Measurements from ENCODE around the gene FOXJ2.
"Not testable (repeated sequence)": the region's sequence is repeated elsewhere in the genome, so short reads cannot be mapped to it uniquely, and the experiment has no call there.

- not testable (repeated sequence) for TF ChIP-seq POLR2A (IDR thresholded peaks at IDR 0.05; ENCODE audit: low read depth, low read length); CEBPB (IDR thresholded peaks at IDR 0.05; ENCODE audit: low read depth, low read length); MXI1 (IDR thresholded peaks at IDR 0.05; ENCODE audit: borderline replicate concordance, low read depth, low read length); RAD21 (IDR thresholded peaks at IDR 0.05; ENCODE audit: low read length); CTCF (conservative IDR thresholded peaks at IDR 0.05; ENCODE audit: low read depth, low read length); SMC3 (IDR thresholded peaks at IDR 0.05; ENCODE audit: low read depth, low read length); USF2 (IDR thresholded peaks at IDR 0.05; ENCODE audit: low read depth, low read length); MAFK (IDR thresholded peaks at IDR 0.05; ENCODE audit: low read depth, low read length); BHLHE40 (IDR thresholded peaks at IDR 0.05; ENCODE audit: low read depth, low read length); RFX5 (IDR thresholded peaks at IDR 0.05; ENCODE audit: low read depth, low read length); RCOR1 (IDR thresholded peaks at IDR 0.05; ENCODE audit: insufficient replicate concordance, low read length)
These were observed 49.1 kb upstream of the FOXJ2 start for GRCh38 chr12:7983460-7983859.

Data from IMR-90 (cell line).